Measurements from ENCODE around the gene CACNG4.

GRCh38 chr17:66950325-66950724 lies 14.2 kb upstream of the CACNG4 start:
- TF ChIP-seq CTCF (IDR thresholded peaks at IDR 0.05 in 8 of 11, conservative IDR thresholded peaks at IDR 0.05 in 3 of 11): no peak
- no peak for TF ChIP-seq POLR2A (IDR thresholded peaks at IDR 0.05)
- no peak for TF ChIP-seq POLR2AphosphoS5 (IDR thresholded peaks at IDR 0.05)

Data from spleen (tissue), 7 donors.